Activated naive CD4-positive, alpha-beta T cell treated with anti-CD3 and anti-CD28 coated beads, Interleukin-2, amount 50 U/mL, for 72 hours (primary cell): ENCODE results near the gene SDK2. TPM values are rescaled to one million over a fixed set of nuclear protein-coding genes. Genes with fewer than 3 reads are reported as not detected.

ENCODE experiments used
- ATAC-seq, 2 donors: fragments of 150-1000 bp; cut with Tn5 transposase; 2 replicates each; pipeline ENCODE4 v1.10.0; 2021; ENCODE audit warnings: mild to moderate bottlenecking in 2 of 2, moderate library complexity in 2 of 2
- DNase-seq, 2 donors: peaks; one replicate each; pipeline ENCODE4 v3.0.0; 2021 to 2022; ENCODE audit warnings: low spot score in 2 of 2
- H3K27ac Mint-ChIP-seq, 2 donors: one replicate each; pipeline ENCODE4 v1.8.0; 2022; ENCODE audit warnings: mild to moderate bottlenecking in 2 of 2, mixed read lengths in 2 of 2
- H3K36me3 Mint-ChIP-seq, 2 donors: one replicate each; pipeline ENCODE4 v1.8.0; 2022; ENCODE audit warnings: mixed read lengths in 2 of 2
- H3K9me3 Mint-ChIP-seq, 2 donors: one replicate each; pipeline ENCODE4 v1.8.0; 2022; ENCODE audit warnings: mixed read lengths in 2 of 2
- total RNA-seq, 2 donors: library from RNA; stranded (reverse); gene quantifications; one replicate each; pipeline ENCODE4 v1.2.3, GENCODE V29; 2022

The SDK2 gene
- total RNA-seq, 2 donors from 2014 or later: 0.66 to 1.5 TPM

- no peak for DNase-seq
These were observed 198.8 kb downstream of the SDK2 start for GRCh38 chr17:73445466-73445865.

GRCh38 chr17:73444021-73444420, 200.2 kb downstream of the SDK2 start:
- no peak overlapping the region for H3K27ac Mint-ChIP-seq
- ATAC-seq (no peak), DNase-seq (no peak)
- H3K36me3 Mint-ChIP-seq: no peaks in the 10 kb centered on the region
- no peaks in the 10 kb centered on the region for H3K9me3 Mint-ChIP-seq

More at GRCh38 chr17:73445466-73445865, 198.8 kb downstream of the SDK2 start:
- H3K27ac Mint-ChIP-seq: no peak overlapping the region
- no peaks in the 10 kb centered on the region for H3K36me3 Mint-ChIP-seq
- no peaks in the 10 kb centered on the region for H3K9me3 Mint-ChIP-seq
- no peak for ATAC-seq

GRCh38 chr17:73439597-73439996, 204.6 kb downstream of the SDK2 start:
- no peaks in the 10 kb centered on the region for H3K36me3 Mint-ChIP-seq
- ATAC-seq: no peak

DNA sequence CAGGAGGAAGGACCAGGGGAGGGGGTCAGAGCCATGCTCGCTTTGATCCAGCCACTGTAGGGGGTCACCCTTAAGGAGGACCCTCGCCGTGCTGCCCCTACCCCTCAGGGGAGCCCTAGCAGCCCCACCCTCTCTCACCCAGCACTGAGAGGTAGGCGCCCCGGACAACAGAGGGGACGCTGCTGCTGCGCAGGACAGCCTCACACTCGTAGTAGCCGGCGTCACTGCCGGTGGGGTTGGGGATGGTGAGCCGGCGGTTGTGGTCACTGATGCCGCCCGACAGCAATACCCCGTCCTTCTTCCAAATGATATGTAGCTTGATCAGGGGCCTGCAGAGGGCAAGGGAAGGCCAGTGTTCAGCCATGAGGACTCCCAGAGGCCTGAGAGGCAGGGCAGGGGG, 206.4 kb downstream of the SDK2 start:
- Mint-ChIP-seq H3K27ac (no peak overlapping the region), H3K36me3 (no peaks in the 10 kb centered on the region), H3K9me3 (no peaks in the 10 kb centered on the region)
- ATAC-seq: no peak
- DNase-seq: no peak

More at GRCh38 chr17:73439597-73439996, 204.6 kb downstream of the SDK2 start:
- no peaks in the 10 kb centered on the region for H3K9me3 Mint-ChIP-seq
- no peak overlapping the region for H3K27ac Mint-ChIP-seq
- no peak for DNase-seq

DNA sequence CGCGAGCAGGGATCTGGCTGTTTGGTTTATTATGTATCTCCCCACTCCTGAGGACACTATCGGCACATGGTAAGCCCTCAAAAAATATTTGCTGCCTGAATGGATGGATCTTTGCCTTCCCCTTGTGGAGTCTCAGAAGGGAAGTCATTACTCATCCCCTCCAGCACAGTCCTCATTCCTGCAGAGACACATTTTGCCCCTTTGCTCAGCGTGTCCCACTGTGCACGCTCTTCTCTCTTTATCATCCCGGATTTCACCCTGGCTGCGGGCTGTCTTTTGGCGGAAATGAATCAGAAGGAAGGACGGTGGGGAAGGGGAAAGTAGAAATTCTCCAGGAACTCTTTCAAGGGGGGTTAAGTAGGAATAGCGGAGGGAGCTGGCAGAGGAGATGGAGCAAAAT, 207.3 kb downstream of the SDK2 start:
- no peak overlapping the region for H3K27ac Mint-ChIP-seq
- DNase-seq (no peak), ATAC-seq (no peak)
- no peaks in the 10 kb centered on the region for H3K9me3 Mint-ChIP-seq
- no peaks in the 10 kb centered on the region for H3K36me3 Mint-ChIP-seq

DNA sequence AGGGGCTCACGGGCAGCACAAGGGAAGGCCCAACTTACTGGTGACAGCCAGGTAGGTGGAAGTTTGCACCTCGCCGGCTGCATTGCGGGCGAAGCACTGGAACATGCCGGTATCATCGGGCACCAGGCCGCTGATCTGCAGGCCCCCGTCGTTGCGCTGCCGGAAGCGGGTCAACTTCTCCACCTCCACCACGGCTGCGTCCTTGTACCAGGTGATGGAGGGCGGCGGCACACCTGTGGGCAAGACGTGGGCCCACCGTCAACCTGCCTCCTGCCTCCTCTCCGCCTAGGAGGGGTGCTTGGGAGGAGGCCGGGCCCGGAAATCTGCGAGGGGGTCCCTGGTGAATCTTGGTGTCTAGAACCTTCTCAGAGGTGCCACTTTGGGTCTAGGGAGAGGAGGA, 208.8 kb downstream of the SDK2 start:
- Mint-ChIP-seq H3K27ac (no peak overlapping the region), H3K36me3 (no peaks in the 10 kb centered on the region), H3K9me3 (no peaks in the 10 kb centered on the region)
- no peak for ATAC-seq
- no peak for DNase-seq

GRCh38 chr17:73434154-73434553, 210.1 kb downstream of the SDK2 start:
- no peak overlapping the region for H3K27ac Mint-ChIP-seq
- no peaks in the 10 kb centered on the region for H3K9me3 Mint-ChIP-seq
- H3K36me3 Mint-ChIP-seq: no peaks in the 10 kb centered on the region
- DNase-seq: no peak
- ATAC-seq: no peak

- ATAC-seq: no peak
- no peak overlapping the region for H3K27ac Mint-ChIP-seq
- H3K9me3 Mint-ChIP-seq: no peaks in the 10 kb centered on the region
- no peak for DNase-seq
- H3K36me3 Mint-ChIP-seq: no peaks in the 10 kb centered on the region
These were observed 210.7 kb downstream of the SDK2 start for GRCh38 chr17:73433501-73433900.

DNA sequence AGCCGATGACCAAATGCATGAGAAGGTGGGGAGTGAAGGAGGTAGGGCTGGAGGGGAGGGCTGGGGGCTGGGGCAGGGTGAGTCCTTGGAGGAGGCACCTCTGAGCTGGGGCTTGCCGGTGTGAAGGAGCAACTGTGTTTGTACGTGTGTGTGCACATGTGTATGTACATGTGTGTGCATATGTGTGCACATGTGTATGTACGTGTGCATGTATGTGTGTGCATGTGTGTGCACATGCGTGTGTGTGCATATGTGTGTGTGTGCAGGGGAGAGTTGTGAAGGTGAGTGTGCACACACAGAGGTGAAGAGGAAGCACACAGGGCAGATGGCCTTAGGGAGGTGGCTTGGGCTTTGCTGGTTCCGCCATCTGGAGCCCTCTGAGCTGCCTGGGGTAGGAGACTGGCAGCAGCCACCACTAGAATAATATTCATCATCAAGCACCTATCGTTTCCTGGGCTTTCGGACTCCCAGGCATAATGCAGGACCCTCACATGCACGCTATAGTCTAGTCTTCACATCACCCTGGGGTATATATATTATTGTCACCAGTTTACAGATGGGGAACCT, 211.5 kb downstream of the SDK2 start:
- H3K36me3 Mint-ChIP-seq: no peaks in the 10 kb centered on the region
- no peaks in the 10 kb centered on the region for H3K9me3 Mint-ChIP-seq
- ATAC-seq: no peak

GRCh38 chr17:73431401-73432205, 212.6 kb downstream of the SDK2 start:
- no peaks in the 10 kb centered on the region for H3K36me3 Mint-ChIP-seq
- DNase-seq (no peak), ATAC-seq (no peak)
- no peaks in the 10 kb centered on the region for H3K9me3 Mint-ChIP-seq
- H3K27ac Mint-ChIP-seq: no peak overlapping the region

More for the DNA sequence above, 211.5 kb downstream of the SDK2 start:
- no peak overlapping the region for H3K27ac Mint-ChIP-seq
- DNase-seq: no peak

- DNase-seq (no peak), ATAC-seq (peak in 1 of 2 donors; percentile 31)
- Mint-ChIP-seq H3K36me3 (no peaks in the 10 kb centered on the region), H3K27ac (no peak overlapping the region), H3K9me3 (no peaks in the 10 kb centered on the region)
These were observed 213.4 kb downstream of the SDK2 start for GRCh38 chr17:73430848-73431247.

DNA sequence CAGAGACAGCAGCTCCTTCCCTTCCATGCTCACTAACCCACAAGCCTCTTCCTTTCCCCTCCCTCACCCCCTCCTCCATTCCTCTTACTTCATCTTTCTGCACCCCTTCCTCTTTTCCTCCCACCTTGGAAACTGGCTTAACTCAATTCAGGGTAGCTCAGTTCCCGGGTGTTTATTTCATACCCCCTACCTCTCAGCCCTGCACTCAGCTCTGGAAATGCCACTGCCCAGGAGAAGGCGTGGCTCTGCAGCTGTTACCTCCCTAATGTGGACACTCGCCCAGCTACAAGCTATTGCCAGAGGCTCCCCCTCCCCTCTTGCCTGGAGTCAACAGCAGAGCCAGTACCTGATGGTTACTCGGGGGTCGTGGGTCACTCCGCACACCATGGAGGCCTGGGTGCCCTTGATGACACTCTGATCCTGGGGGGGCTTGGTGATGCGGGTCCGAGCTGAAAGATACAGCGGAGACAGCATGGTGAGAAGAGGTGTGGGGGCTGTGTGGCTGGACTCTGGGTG, 214.0 kb downstream of the SDK2 start:
- Mint-ChIP-seq H3K9me3 (no peaks in the 10 kb centered on the region), H3K27ac (no peak overlapping the region), H3K36me3 (no peaks in the 10 kb centered on the region)
- no peak for ATAC-seq
- DNase-seq: no peak

- Mint-ChIP-seq H3K36me3 (no peaks in the 10 kb centered on the region), H3K9me3 (no peaks in the 10 kb centered on the region), H3K27ac (no peak overlapping the region)
- ATAC-seq: peak; percentile 95
- DNase-seq: peak; percentile 79 to 92
These were observed 214.6 kb downstream of the SDK2 start for GRCh38 chr17:73429440-73430164.

- Mint-ChIP-seq H3K27ac (no peak overlapping the region), H3K9me3 (no peaks in the 10 kb centered on the region), H3K36me3 (no peaks in the 10 kb centered on the region)
- ATAC-seq: no peak
- no peak for DNase-seq
These were observed 217.0 kb downstream of the SDK2 start for GRCh38 chr17:73427198-73427597.

DNA sequence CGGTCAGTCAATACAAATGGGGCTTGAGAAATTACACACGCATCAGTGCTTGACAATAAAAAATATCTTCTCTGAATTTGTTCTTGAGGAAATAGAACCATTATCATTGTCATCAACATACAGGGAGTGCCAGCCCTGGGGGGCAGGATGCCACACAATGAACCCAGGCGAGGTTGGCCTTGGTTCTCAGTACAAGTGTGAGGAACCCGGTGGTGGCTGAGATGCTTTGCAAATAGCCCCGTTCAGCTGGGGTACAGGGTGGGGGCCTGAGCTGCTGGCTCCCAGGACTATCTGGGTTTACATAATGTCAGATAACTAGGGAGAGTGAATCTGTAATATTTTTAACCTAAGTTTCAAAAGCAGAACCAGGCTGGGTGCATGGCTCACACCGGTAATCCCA, 219.7 kb downstream of the SDK2 start:
- DNase-seq (no peak), ATAC-seq (no peak)
- Mint-ChIP-seq H3K9me3 (no peaks in the 10 kb centered on the region), H3K27ac (no peak overlapping the region), H3K36me3 (no peaks in the 10 kb centered on the region)

DNA sequence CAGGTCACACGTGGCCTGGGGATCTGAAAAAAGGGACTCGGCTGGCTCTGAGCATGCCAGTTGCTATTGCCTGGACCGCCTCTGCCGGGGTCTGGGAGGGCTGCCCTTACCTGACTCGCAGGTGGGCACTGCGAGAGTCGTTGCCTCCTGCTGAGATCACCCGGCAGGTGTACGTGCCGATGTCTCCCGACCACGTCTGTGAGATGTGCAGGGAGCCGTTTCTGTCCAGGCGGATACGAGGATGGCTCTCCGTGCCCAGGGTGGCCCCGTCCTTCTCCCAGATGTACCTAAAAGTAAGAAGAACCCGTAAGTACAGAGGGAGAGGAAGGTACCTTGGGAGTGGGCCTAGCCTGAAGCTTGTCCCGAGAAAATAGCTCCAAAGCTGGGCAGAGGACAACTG, 220.4 kb downstream of the SDK2 start:
- Mint-ChIP-seq H3K27ac (no peak overlapping the region), H3K36me3 (no peaks in the 10 kb centered on the region), H3K9me3 (no peaks in the 10 kb centered on the region)
- no peak for ATAC-seq
- DNase-seq: no peak

DNA sequence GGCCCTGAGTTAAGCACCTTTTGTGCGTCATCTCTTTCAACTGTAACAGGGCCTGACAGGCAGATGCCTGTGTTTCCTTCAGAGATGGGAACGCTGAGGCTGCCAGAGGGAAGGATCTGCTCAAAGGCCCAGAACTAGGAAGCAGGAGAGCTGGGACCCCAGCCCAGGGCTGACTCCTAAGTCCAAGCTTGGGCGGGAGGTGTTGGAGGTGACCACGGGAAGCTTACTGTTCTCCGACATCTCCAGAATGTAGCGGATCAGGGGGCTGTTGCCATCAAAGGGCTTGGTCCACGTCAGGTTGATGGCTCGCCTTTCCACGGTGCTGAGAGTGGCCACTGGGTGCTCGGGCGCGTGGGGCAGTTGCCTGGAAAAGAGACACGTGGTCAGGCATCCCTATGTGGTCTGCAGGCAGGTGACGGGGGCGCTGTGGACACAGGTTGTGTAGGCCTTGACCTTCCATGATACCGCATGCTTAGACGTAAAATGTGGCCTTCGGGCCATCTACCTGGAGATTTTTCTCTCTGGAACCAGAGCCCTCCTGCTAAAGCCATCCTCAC, 221.0 kb downstream of the SDK2 start:
- H3K36me3 Mint-ChIP-seq: no peaks in the 10 kb centered on the region
- DNase-seq (no peak), ATAC-seq (no peak)
- no peaks in the 10 kb centered on the region for H3K9me3 Mint-ChIP-seq
- H3K27ac Mint-ChIP-seq: no peak overlapping the region
